PC-9 (cell line): ENCODE data around the gene N4BP2L1.

Experiments used
- CTCF ChIP-seq: fragments of 200-600 bp; sonication (generic); conservative IDR thresholded peaks from 2 replicates; pipeline ENCODE4 v1.6.1; 2017; ENCODE audit warnings: mixed run types, antibody characterized with exemption, mild to moderate bottlenecking, moderate library complexity
- EZH2 ChIP-seq: fragments of 200-600 bp; sonication (generic); IDR thresholded peaks from 2 replicates; pipeline ENCODE4 v1.8.0; 2017; ENCODE audit warnings: antibody characterized with exemption, low read depth

DNA sequence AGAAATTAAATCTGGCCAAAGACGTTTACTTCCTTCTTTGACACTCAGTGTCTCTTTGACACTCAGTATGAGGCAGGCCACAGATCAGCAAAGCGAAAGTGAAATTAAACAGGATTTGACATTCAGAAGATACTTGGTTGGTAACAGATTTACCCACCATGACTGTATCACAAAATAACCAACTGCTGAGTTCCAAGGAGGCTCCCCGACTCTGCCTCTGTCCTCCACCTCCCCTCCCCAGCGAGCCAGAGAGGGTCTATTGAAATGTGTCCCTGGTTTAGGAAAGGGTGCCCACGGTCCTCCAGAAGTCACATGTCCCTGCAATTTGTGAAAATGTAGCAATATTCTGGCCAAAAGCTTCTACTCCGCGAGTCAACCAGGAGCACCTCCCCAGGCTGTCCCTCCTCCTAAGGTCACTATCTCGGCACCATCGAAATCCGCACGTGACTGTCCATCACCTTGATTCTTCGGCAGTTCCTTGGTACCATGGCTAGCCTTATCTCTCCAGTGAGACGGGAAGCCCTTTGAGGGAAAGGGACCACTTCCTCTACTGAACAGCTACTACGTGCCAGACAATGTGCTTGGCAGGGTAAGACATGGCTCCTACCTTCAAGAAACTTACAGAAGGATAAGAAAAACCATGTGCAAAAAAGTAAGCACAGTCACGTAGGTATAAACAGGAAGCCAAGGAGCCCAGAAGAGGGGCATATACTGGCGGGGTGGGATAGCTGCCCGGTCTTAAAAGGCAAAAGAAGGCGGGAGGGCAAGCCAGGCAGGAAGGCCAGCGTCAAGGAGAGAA lies 1.5 kb downstream of the N4BP2L1 start:
- TF ChIP-seq CTCF = no peak
- no peak for TF ChIP-seq EZH2
